Upper lobe of right lung (tissue), 1 donor: ENCODE measurements around the gene WNT11. TPM values are rescaled to one million over a fixed set of nuclear protein-coding genes. Genes with fewer than 3 reads are reported as not detected.

Experiments
- ATAC-seq: fragments of 200-7000 bp; cut with Tn5 transposase; one replicate; pipeline ENCODE4 v1.9.1; 2020; ENCODE audit warnings: mild to moderate bottlenecking, moderate library complexity
- DNase-seq: peaks from one replicate; pipeline ENCODE4 v3.0.0-alpha.2; 2020
- H3K27ac ChIP-seq: fragments of 200-600 bp; one replicate; pipeline ENCODE4 v1.8.0; 2022
- H3K27me3 ChIP-seq: fragments of 200-600 bp; one replicate; pipeline ENCODE4 v1.8.0; 2022; ENCODE audit warnings: mild to moderate bottlenecking
- H3K36me3 ChIP-seq: fragments of 200-600 bp; one replicate; pipeline ENCODE4 v1.8.0; 2022
- H3K4me1 ChIP-seq: fragments of 200-600 bp; one replicate; pipeline ENCODE4 v1.8.0; 2022
- H3K4me3 ChIP-seq: fragments of 200-600 bp; one replicate; pipeline ENCODE4 v1.8.0; 2022; ENCODE audit warnings: mild to moderate bottlenecking
- H3K9me3 ChIP-seq: fragments of 200-600 bp; one replicate; pipeline ENCODE4 v1.8.0; 2022
- intact Hi-C: fragments of 100-400 bp; cut with DNase I; formaldehyde crosslinking; loops from one replicate; pipeline ENCODE4 v1.11.0; 2022
- total RNA-seq: library from RNA; stranded (reverse); fragmentation: NEBNext Ultra II Directional; extraction: Animal tissue kit (Norgen Biotek cat#: 25700); gene quantifications from one replicate; pipeline ENCODE4 v1.2.1, GENCODE V29; 2021
- TF ChIP-seq, protein P1 (sequence below): fragments of 200-600 bp; IDR thresholded peaks from one replicate; pipeline ENCODE4 v1.8.0; 2022; ENCODE audit warnings: antibody characterized with exemption
- donor health status: DM: no; HTN: yes; CAD: no; lungs with severe emphysema.

WNT11 gene
- total RNA-seq, 1 donor from 2014 or later, result 8.7 TPM

DNA sequence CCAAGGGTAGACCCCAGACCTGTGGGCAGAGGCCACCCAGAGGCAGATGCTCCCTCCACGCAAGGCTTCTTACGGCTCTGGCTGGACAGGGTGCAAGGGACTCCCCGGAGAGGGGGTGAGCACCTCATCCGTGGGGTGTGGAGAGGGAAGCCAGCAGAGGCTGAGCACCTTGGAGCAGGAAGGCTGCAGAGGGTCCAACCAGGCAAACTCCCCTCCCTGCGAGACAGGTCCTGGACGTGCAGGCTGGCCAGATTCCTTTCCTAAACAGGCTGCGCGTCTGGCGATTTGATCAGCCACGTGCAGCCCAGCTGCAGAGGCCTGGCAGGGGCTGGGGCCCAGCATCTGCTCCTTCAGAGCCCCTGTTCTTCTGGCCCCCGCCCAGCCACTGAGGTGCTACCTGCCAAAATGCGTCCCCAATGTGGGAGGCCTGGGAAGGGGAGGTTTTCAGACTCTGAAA lies 49.3 kb downstream of the WNT11 start:
- no peak for DNase-seq
- H3K9me3 ChIP-seq, result no peaks in the 10 kb centered on the region
- intact Hi-C loops, result no loop called here

DNA sequence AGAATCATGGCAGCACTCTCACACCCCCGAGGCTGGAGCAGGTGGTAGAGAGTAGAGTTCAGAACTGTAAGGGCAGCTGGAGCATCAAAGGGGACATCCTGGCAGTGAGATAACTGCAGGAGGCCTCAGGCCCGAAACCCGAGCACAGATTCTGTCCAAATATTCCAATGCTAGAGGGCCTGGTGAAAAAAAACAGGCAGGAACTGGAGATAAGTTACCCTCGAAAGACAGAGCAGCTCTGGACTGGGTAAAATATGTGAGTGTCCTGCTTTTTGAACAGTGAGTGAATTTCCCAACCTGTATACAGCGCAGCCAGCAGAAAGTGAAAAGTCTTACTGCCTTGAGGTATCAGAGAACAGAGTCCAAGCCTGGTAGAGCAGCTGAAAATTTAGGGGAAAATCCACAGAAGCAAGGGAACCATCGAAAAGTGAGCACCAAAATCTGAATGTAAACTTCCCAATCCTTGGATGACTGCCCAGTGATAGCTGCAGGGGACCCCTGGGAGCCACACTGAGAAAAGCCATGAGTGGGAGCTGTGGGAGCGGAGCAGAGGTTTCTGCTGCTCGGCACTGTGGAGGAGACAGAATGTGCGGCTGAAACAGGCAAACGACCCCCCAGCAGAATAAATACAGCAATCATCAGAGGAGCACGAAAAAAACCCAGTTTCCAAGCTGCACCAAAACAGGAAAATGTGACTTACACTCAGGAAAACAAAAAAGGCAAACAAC lies 50.6 kb downstream of the WNT11 start:
- no peak overlapping the region for H3K27ac ChIP-seq
- no peaks in the 10 kb centered on the region for H3K27me3 ChIP-seq
- ATAC-seq, result no peak
- no peak overlapping the region for H3K4me3 ChIP-seq
- no peaks in the 10 kb centered on the region for H3K36me3 ChIP-seq
- no peaks in the 10 kb centered on the region for H3K9me3 ChIP-seq
- intact Hi-C loops, result no loop called here
- DNase-seq, result no peak
- H3K4me1 ChIP-seq, result peaks cover 12% of the 10 kb centered on the region
- TF ChIP-seq, protein P1, sequence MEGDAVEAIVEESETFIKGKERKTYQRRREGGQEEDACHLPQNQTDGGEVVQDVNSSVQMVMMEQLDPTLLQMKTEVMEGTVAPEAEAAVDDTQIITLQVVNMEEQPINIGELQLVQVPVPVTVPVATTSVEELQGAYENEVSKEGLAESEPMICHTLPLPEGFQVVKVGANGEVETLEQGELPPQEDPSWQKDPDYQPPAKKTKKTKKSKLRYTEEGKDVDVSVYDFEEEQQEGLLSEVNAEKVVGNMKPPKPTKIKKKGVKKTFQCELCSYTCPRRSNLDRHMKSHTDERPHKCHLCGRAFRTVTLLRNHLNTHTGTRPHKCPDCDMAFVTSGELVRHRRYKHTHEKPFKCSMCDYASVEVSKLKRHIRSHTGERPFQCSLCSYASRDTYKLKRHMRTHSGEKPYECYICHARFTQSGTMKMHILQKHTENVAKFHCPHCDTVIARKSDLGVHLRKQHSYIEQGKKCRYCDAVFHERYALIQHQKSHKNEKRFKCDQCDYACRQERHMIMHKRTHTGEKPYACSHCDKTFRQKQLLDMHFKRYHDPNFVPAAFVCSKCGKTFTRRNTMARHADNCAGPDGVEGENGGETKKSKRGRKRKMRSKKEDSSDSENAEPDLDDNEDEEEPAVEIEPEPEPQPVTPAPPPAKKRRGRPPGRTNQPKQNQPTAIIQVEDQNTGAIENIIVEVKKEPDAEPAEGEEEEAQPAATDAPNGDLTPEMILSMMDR, result no peak

More for the DNA sequence above, 49.3 kb downstream of the WNT11 start:
- no peak for ATAC-seq
- Histone ChIP-seq H3K36me3 (no peaks in the 10 kb centered on the region), H3K27me3 (no peaks in the 10 kb centered on the region), H3K4me3 (no peak overlapping the region), H3K27ac (no peak overlapping the region), H3K4me1 (peaks cover 12% of the 10 kb centered on the region)
- TF ChIP-seq, protein P1, result no peak

DNA sequence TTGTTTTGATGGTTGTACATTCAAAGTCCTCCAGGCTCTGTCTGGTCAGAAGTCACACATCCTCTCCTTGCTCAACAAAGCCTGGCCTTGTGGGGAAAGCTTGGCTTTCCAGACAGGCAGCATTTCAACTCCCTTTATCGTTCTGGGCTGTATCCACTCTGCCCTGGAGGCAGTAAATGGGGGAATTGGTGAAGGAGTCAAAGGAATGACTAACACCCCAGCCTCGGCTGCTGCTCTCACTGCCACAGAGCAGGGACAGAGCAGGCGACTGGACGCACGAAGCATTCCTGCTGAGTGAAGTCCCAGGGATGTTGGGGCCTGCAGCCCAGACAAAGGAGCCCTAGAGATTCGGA lies 52.8 kb downstream of the WNT11 start:
- DNase-seq, result no peak
- intact Hi-C loops, result loop anchor here (5.0 kb wide), 1 partner anchor 256 kb away; no protein-coding TSS in a partner anchor
- Histone ChIP-seq H3K27ac (no peak overlapping the region), H3K4me3 (no peak overlapping the region), H3K4me1 (peaks cover 12% of the 10 kb centered on the region), H3K36me3 (no peaks in the 10 kb centered on the region), H3K9me3 (no peaks in the 10 kb centered on the region), H3K27me3 (no peaks in the 10 kb centered on the region)
- ATAC-seq, result no peak
- TF ChIP-seq, protein P1, result no peak

DNA sequence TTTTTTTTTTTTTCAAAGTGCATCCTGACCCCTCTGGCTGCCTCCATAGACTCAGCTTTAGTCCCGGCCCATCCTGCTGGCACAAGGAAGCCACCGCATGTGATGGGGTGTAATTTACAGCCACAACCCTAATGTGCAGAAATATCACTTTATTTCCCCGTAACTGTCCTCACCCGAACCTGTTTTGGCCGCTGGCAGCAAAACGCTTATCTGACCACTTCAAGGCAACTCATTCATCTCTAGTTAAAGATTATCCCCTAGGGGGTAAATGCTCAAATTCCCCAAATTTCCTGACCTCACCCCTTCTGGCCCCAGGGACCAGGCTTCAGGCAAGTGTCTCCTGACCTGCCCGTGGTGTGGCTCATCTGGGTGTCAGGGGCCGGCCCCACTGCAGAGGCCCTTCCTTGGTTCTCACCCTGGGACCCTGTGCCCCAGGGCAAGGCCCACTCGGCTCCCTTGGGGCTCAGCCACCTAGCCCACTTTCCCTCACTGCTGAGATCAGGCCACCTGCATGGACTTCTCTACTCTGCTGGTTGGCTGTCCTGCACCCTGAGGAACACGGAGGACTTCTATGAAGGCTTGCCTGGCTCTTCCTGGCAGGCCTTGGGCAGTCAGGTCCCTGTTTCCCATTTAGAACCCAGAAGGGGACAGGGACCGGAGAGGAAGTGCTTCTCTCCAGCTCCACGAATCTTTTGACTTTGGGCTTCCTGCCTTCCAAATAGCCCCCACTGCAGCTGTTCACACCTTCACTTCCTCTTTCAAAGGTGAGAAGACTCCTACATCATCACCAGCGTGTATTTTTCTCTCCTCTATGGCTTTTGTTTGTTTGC lies 53.3 kb downstream of the WNT11 start:
- intact Hi-C loops, result loop anchor here (5.0 kb wide), 1 partner anchor 256 kb away; no protein-coding TSS in a partner anchor
- Histone ChIP-seq H3K4me1 (peaks cover 12% of the 10 kb centered on the region), H3K36me3 (no peaks in the 10 kb centered on the region), H3K9me3 (no peaks in the 10 kb centered on the region), H3K27me3 (no peaks in the 10 kb centered on the region), H3K4me3 (peak overlapping the region; percentile 41), H3K27ac (no peak overlapping the region)
- TF ChIP-seq, protein P1, result no peak
- DNase-seq (no peak), ATAC-seq (no peak)

DNA sequence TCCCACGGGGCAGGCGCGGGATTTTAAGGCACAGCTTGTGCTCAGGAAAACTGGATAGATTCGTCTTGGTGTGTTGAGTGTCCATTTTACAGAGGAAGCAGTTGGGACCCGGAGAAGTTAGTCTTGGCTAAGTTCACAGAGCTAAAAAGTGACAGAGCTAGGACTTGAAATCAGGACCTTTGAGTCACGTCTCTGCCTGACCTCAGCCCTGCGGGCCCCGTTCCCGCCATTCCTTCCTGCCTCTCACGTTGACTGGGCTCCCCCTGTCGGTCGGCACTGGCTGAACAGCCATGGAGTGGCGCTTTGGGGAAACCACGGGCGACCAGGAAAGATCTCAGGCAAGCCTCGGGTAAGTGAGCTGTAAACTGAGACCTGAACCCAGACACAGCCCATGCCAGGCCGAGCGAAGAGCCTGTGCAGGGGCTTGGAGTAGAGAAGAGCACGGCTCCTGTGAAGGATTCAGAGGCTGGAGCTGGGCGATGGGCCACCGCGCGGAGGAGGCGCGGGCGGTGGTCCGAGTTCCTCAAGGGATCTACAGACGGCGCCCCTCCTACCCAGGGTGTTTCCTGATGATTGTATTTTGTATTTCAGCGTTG lies 54.1 kb downstream of the WNT11 start:
- ATAC-seq (peak; percentile 96), DNase-seq (peak; percentile 93)
- no peaks in the 10 kb centered on the region for H3K27me3 ChIP-seq

More for the DNA sequence above, 54.1 kb downstream of the WNT11 start:
- peaks cover 12% of the 10 kb centered on the region for H3K4me1 ChIP-seq
- TF ChIP-seq, protein P1, result peak; percentile 92
- H3K36me3 ChIP-seq, result no peaks in the 10 kb centered on the region
- no peak overlapping the region for H3K27ac ChIP-seq
- no peaks in the 10 kb centered on the region for H3K9me3 ChIP-seq
- intact Hi-C loops, result loop anchor here (5.0 kb wide), 1 partner anchor 255 kb away; no protein-coding TSS in a partner anchor
- H3K4me3 ChIP-seq, result peak overlapping the region; percentile 41
